ENCODE measurements around the gene GALNT4.
A peak's percentile ranks its signal among the peaks of the same experiment; 100 is the strongest.

The GALNT4 gene

DNA sequence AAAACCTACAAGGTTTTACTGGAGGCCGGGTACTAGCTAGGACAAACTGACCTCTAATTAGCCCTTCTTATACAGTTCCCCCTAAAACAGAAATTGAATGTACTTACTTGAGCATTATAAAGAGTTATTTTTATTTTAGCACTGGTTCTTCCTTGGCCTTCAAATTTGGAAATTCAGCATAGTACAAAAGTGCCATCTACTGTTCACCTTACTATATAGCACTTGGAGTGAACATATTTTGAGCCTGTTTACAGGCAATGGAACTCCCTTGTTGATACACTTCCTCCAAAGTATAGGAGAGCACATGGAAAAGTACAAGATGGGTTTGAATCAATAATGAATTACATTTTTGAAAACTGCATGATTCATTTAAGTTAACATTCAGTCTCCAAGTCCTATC, 5.1 kb upstream of the GALNT4 start:
- DNase-seq (ENCODE audit: low spot score), result peak; percentile 77

DNA sequence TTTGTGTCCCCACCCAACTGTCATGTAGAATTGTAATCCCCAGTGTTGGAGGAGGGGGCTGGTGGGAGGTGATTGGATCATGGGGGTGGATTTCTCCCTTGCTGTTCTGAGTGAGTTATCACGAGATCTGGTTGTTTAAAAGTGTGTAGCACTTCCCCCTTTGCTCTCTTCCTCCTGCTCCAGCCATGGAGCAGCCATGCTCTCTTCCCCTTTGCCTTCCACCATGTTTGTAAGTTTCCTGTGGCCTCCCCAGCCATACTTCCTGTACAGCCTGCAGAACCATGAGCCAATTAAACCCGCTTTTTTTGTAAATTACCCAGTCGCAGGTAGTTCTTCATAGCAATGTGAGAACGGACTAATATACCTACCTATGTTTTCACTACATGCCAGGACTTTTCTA, 3.8 kb upstream of the GALNT4 start:
- DNase-seq (ENCODE audit: low spot score), result no peak

DNA sequence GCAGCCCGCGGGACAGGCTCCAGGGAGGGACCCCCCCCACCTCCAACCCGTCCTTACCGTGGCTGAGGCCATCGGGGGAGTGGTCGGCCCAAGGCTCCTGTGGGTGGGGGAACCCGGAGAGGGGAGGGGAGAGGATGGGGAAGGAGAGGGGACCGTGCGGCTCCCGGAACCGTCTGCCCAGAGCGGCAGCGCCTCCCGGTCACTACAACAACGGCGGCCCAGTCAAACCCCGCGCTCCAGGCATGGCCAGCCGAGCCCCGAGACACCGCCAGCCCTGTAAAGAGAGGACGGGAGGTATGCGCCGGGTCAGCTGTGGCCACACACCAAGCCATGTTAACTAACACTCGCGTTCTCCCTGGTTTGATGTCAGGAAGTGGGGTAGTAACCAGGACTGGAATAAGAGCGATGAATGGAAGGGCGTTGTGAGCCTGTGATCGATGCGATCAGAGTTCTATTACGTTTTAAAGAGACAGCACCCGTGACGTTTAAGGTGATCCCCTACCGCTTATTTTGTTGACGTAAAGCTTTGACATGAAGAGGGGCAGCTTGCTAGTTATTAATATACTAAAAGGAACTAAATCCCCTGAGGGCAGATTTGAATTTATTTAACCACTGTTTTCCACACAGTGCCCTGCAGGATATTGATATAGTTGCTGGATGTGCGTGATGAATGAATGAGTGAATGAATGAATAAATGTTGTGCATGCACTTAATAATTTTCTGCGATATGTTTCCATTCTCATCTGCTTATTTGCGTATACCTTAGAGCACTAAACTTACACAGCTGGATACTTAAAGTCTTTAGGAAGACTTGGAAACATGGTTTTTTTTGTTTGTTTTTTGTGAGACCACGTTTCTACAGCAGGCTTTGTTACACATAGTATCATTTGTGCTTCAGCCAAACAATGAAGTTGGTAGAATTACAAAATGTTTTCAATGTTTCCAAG, 1.5 kb upstream of the GALNT4 start, which contains the start of gene POC1B:
Gene POC1B (minus strand): TSS at position 224 of the 947 bp plus-strand sequence. CDS start 152 bp downstream, at position 72.
- DNase-seq (ENCODE audit: low spot score), result peak; percentile 89

DNA sequence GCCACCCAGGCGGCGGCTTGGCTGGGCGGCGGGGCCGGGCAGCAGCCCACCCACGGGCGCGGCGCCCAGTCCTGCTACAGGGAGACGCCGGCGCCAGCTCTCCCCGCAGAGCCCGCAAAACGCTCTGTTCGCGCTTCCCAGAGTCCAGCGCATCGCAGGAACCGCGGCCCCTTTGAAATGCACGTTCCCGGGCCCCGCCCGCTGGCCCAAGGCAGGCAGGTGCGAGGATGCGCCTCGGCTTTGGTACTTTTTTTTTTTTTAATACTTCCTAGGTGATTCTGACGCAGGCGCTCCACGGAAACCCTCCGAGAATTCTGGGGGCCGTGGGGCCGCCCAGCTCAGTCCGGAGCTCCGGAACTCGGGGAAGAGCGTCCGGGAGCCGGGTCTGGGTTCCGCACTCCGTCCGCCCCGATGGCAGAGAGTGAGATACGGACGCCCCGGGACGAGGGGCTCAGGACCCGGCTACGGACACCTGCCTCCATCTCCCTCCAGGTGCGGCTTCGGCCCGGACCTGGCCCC, 768 bp upstream of the GALNT4 start:
- peak; percentile 47 for DNase-seq (ENCODE audit: low spot score)

DNA sequence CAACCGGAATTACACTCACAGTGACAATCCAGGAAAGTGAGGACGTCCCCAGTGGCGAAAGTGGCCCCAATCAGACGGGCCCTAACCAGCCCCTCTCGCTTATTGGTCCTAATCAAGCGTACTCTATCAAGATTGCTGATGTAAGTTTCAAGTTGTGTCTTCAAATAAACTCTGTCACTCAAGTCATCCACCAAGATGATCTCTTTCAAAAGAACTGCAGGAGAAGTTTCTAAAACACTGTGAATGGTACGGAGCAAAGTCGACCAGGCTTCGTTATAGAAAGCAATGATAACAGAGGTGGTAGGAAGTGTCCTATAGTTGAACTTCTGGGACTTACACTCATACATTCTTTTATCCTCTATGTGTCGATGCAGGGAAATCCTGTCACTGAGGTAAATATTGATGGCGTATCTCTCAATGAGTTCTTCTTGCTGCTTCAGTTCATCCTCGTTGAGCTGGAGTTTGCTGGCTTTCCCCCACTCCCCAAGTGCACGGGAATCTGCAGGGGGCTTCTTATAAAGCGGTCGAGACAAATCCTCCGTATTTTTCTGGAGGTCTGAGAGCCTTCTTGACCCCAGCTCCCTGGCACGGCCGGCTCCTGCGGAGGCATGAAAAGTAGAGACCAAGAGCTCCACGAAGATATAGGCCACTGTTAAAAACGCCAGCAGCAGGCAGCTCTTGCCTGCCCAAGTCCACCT, 604 bp downstream of the GALNT4 start:
- peak; percentile 20 for DNase-seq (ENCODE audit: low spot score)

DNA sequence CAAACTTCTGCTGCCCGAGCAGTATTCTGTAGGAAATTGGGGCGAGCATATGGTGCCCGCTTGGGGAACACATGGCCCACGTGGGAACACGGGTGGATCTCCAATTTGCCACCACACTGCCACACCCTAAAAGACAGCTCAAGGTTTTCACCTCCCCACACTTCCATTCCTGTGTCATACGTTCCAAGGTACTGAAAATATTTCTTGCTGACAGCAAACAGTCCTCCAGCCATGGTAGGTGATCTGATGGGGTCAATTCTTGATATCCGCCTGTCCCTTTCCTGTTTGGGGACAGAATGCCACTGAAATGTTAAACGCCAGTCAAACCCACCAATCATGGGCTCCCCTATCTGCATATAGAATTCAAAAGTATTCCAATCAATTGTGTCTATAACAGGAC, 1.2 kb downstream of the GALNT4 start:
- no peak for DNase-seq (ENCODE audit: low spot score)

DNA sequence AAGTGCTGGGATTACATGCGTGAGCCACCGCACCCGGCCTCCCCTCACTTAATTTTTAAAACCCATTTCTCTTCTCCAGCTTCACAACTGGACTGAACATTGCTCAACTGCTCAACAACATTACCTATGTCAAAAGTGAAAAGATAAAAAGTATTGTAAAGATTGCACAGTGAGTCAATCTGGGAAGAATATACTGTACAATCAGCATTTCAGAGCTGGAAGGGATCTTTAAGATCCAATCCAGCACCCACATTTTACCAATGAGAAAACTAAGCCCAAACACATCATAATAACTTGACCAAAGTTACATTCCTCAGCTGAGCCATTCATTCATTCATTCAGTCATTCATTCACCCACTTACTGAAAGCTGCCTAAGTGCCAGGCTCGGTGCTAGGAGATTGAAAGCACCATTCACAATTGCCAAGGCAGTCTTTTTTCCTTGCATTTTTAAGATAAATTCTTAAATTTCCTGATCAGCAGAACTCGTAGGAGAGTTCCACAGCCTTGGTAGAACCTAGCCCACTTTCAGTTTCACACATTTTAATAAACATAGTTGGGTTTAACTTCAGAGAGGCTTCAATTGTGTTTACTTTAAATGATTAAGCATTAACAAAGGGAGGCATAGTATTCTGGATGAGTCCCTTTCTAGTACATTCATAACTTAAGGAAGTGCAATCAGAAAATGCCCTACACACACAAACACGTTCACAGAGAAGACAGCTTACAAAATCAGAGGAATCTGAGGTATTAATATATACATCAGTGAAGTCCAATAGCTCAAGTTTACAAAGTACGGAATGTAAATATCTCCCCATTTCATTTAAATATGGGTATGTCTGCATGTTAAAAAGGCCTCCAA, 3.0 kb downstream of the GALNT4 start:
- DNase-seq (ENCODE audit: low spot score), result no peak

DNA sequence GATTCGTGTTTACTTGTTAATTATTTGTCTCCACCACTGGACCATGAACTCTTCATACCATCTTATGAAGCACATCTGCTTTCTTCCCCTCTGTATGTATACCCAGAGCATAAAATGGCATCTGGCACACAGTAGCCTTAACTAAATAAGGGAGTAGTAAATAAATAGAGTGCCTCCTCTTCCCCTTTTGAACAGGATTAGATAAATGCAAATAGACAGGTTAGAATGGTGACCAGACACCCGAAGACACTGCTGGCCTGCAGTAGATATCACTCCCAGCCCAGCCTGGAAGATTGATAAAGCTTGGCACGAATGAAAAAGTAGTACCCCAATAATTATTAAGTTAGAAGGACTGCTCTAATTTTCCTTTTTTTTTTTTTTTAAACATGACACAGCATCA, 6.9 kb downstream of the GALNT4 start:
- no peak for DNase-seq (ENCODE audit: low spot score)

DNA sequence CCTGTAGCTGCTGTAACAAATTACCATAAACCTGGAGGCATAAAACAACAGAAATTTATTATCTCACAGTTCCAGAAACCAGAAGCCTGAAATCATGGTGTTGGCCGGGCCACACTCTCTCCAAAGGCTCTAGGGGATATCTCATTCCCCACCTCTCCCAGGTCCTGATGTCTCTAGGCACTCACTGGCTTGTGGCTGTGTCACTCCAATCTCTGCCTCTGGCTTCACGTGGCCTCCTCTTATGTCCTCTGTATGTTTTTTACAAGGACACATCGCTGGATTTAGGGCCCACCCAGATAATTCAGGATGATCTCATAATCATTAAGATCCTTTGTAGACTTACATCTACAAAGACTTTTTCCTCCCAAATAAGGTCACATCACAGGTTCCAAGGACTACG, 8.0 kb downstream of the GALNT4 start:
- no peak for DNase-seq (ENCODE audit: low spot score)

DNA sequence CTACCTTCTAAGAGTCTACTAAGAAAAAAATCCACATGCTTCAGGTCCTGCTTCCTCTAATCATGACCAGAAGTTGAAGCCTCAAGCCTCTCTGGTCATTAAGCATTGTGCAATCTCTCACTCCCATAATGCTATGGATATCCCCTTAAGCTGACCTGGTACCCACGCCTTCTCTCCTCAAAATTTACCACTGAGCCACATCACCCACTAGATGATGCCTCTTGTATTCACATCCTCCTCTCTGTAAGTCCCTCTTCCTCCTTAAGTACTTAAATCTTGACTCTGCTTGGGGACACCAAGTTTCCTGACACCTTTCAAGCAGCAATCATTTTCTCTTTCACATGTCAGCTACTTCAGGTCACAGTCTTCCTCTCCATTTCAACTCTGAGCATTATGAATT, 9.8 kb downstream of the GALNT4 start:
- DNase-seq (ENCODE audit: low spot score), result no peak

DNA sequence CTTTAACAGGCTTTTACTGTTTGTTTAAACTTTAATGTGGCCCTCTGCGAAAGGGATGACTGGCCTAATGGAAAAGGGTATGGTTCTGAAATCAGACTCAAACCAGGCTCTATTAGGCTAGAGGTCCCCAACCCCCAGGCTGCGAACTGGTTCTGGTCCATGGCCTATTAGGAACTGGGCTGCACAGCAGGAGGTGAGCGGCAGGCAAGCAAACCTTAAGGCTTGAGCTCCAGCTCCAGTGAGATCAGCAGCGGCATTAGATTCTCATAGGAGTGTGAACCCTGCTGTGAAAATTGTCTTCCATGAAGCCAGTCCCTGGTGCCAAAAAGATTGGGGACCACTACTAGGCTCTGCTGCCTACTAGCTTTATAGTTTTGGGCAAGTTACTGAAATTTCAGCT, 11.1 kb downstream of the GALNT4 start:
- DNase-seq (ENCODE audit: low spot score), result no peak

DNA sequence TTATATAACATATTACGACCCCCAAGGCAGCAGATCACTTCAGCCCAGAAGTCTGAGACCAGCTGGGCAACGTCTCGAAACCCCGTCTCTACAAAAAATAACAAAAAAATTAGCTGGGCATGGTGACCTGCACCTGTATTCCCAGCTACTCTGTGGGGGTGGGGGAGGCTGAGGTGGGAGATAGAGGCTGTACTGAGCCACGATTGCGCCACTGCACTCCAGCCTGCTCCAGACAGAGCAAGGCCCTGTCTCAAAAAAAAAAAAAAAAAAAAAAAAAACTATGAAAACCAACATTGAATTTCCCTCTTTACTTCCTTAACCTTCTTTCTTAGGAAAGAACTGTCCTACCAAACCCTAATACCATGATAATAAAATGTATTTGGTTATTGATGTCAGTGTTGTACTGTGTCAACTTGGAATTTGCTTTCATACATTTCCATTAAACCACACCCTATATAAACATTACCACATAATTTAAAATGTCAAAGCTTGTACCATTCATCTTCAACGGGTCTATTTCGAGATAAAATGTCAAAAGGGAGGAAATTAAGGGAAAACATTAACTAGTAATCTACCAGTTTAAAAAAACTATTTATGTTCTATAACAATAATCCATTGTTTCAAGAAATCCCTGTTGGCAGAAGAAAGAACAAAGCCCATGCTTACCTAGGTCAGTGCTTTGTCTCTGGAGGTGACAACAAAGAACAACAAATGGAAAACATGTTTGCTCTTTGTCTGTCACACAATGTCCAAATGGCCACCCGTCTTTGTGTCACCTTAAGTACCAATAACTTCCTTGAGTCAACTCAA, 17.4 kb downstream of the GALNT4 start:
- no peak for DNase-seq (ENCODE audit: low spot score)

DNA sequence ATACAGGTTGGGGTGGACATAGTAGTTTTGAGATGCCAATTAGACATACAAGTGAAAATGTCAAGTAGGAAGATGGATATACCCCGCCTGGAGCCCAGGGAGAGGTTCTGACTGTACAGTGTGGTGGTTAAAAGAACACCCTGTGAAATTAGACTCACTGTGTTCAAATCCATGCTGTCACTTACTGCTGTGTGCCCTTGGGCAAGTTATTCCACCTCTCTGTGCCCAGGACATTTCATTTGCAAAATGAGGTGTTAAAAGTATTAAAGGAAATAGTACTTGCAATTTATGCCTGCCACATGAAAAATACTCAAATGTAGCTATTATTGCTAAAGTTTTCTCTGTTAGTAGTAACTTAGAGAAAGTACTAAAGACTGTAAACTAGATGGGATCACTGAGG, 18.5 kb downstream of the GALNT4 start:
- no peak for DNase-seq (ENCODE audit: low spot score)

DNA sequence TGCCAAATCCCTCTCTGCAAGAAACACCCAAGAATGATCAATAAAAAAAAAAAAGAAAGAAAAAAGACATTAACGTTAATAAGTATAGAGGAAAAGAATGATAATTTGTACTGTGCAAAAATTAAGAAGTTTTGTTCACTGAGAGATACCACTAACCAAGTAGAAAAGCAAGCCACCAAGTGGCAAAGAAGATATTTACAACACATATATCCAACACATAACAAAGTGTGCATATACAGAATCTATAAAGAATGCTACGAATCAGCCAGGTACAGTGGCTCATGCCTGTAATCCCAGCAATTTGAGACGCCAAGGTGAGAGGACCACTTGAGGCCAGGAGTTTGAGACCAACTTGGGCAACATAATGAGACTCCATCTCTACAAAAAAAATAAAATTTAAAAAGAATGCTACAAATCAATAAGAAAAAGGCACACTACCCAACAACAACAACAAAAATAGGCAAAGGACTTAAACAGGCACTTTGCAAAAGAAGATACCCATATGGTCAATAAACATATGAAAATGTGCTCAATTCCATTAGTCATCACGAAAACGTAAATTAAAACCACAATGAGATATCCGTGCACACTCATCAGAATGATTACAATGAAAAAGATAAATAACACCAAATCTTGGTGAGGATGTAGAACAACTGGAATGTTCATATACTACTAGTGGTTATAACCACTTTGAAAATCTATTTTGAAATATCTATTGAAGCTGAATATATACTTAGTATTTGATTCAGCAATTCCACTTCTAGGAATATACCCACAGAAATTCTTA, 19.8 kb downstream of the GALNT4 start:
- no peak for DNase-seq (ENCODE audit: low spot score)

DNA sequence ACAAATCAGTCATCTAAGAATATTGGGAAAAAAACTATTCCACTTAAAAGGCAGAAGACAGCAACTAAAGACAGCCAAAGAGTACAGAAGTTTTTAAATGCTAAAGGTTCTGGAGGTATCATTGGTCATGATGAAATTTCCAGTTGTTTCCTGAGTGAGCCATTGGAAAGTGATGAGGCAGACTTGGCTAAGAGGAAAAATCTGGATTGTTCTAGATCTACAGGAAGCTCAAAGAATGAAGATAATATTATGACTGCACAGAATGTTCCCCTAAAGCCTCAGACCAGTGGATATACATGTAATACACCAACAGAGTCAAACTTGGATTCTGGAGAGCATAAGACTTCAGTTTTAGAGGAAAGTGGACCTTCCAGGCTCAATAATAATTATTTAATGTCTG, 22.8 kb downstream of the GALNT4 start:
- DNase-seq (ENCODE audit: low spot score), result no peak

DNA sequence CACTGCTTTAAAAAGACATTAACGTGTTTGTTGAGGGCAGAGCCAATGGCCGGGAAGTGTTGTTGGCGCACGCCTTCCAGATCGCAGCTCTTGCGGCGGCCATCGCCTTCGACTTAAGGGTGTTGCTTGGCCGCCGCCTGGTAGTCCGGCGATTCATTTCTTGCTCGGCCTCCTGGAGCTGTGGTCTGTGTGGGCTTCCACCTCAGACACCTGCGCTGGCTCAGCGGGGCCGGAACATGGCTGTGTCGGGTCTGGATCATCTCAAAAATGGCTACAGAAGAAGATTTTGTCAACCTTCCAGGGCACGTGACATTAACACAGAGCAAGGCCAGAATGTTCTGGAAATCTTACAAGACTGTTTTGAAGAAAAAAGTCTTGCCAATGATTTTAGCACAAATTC, 24.7 kb downstream of the GALNT4 start:
- no peak for DNase-seq (ENCODE audit: low spot score)

DNA sequence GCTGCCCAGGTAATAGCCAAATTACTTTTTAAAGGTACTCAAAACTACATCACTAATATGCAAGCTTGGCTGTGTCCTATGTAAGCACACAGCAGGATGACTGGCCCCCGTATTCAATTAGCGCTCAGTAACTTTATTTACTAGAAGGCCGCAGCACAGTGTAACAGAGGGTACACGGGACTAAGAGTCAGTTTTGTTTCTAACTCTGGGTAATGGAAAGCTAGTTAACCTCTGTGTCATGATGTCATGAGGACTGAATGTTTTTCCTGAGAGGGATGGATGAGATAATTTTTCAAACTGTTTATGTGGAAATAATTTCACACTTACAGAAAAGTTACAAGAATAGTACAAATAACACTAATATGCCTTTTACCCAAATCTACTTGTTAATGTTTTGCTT, 27.1 kb downstream of the GALNT4 start:
- no peak for DNase-seq (ENCODE audit: low spot score)

DNA sequence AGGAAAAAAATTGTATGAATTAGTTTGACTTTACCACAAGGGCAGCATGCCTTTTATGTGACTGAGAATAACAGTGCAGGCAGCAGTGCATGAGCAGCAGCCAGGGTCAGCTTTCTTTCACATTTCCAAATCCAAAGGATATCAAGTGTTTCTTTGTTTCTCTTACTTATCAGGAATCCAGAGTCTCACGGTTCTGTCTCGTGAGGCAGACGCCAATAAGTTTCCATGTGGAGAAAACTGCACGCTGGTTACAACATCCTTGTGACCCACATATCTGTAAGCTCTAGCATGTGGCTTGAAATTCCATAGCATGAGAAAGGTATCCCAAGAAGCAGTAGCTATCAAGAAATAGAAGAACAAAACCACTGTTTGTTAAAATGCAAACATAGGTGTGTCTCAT, 27.6 kb downstream of the GALNT4 start:
- DNase-seq (ENCODE audit: low spot score), result no peak

DNA sequence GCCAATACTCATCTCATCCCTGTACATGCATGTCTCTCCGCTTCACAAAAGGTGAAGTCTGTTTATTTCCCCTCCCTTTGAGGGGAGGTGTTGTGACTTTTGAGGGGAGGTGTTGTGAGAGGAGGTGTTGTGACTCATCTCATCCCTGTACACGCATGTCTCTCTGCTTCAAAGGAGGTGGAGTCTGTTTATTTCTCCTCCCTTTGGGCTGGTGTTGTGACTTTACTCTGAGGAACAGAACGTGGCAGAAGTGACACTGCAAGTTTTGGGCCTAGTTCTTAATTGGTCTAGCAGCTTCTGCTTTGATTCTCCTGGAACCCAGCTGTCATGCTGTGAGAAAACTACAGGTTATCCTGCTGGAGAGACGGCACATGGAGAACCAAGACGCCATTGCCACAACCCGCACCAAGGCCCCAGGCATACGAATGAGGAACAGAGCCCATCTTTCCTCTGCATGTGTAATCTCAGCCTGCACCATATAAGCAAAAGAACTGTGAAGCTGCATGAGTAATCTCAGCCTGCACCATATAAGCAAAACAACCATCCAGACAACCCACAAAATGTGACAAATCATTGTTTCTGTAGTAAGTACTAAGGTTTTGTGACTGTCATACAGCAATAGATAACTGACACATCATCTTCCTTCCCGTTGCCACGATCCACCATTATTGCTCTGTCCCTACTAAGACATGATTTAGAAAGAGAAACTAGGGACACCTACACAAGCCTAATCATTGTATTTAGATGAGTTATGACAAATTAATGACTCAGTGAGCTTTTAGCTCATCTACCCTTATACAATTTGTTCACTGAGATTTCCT, 30.0 kb downstream of the GALNT4 start:
- peak; percentile 50 for DNase-seq (ENCODE audit: low spot score)

Measured in RKO (cell line).